SU-DHL-6 (cell line): ENCODE data around the gene P2RX3.

Experiments
- CTCF ChIP-seq: fragments of 200-600 bp; sonication (generic); IDR thresholded peaks from one replicate; pipeline ENCODE4 v1.5.1; 2017; ENCODE audit warnings: antibody characterized with exemption, mild to moderate bottlenecking, low read length, moderate library complexity; ENCODE audit not compliant: insufficient read depth, poor library complexity, severe bottlenecking
- EZH2phosphoT487 ChIP-seq: fragments of 200-600 bp; sonication (generic), shearing (Covaris generic); conservative IDR thresholded peaks from 2 replicates; pipeline ENCODE4 v1.6.1; 2018; ENCODE audit warnings: mild to moderate bottlenecking, antibody characterized with exemption, low read length, moderate library complexity, mixed read lengths

- TF ChIP-seq CTCF (no peak), EZH2phosphoT487 (no peak)
Measured at GRCh38 chr11:57299150-57299737, 38.9 kb upstream of the P2RX3 start.
